Activated CD8-positive, alpha-beta memory T cell treated with anti-CD3 and anti-CD28 coated beads, Interleukin-2, amount 50 U/mL, for 24 hours (primary cell): ENCODE measurements around the gene SLC26A11.

ENCODE experiments used
- DNase-seq: peaks from one replicate; pipeline ENCODE4 v3.0.0-alpha.2; 2020; ENCODE audit errors: extremely low read depth

SLC26A11 gene

GRCh38 chr17:80217703-80218362, 2.4 kb upstream of the SLC26A11 start:
- DNase-seq, result no peak

DNA sequence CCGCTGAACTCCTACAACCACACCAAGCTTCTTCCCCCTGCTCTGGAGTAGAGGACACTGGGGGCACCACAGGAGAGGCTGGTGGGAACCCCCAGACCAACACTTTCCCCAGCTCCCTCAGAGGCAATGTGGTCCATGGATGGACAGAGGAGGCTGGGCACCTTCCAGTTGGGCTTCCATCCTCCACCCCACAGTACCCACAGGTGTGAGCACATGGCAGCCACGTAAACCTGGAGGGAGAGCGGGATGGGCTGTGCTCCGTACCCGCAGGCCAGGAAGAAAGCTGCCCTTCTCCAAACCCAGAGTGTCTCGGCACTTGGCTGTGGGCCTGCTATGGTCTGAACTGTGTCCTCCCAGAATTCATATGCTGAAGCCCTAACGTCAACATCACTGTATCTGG, 1.8 kb upstream of the SLC26A11 start:
- DNase-seq, result no peak

GRCh38 chr17:80219013-80219762, 1.0 kb upstream of the SLC26A11 start:
- DNase-seq, result peak; percentile 89

- no peak for DNase-seq
Measured at GRCh38 chr17:80219763-80220053, 519 bp upstream of the SLC26A11 start.

DNA sequence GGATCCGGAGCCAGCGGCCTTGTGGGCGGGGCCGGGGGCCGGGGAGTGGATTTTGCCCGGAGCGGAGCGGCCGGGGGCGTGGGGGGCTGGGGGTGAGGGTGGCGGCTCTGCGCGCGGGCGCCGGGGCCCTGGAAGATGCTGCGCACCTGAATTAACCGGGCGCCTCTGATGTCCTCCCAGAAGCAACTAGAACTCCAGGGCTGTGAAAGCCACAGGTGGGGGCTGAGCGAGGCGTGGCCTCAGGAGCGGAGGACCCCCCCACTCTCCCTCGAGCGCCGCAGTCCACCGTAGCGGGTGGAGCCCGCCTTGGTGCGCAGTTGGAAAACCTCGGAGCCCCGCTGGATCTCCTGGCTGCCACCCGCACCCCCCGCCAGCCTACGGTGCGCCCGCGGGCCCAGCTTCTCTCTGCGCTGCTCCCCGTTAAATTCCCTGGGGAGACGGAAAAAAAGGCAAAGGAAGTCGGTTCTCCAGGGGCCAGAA, 549 bp downstream of the SLC26A11 start:
- DNase-seq, result no peak

DNA sequence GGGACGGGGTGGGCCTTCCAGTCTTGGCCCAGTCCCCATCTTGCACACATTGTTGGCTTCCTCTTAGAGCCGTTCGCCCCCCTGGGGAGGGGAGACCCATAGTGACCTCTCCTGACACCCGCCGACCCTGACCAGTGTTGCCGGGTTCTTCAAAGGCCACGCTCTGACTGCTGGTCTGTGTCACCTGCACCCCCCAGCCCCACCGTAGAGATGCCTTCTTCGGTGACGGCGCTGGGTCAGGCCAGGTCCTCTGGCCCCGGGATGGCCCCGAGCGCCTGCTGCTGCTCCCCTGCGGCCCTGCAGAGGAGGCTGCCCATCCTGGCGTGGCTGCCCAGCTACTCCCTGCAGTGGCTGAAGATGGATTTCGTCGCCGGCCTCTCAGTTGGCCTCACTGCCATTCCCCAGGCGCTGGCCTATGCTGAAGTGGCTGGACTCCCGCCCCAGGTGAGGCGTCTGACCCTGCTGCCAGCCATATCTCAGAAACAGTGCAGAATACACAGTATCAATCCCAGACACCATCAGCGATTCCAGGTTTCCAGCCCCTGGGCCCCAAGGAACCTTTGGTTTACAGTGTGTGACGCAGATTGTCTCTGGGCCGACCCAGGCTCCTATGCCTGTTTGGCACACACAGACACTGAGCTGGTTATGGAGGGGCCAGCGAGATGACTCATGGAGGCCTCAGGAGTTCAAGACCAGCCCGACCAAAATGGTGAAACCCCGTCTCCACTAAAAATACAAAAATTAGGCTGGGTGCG, 1.3 kb downstream of the SLC26A11 start:
- DNase-seq, result no peak

- DNase-seq, result no peak
Measured at GRCh38 chr17:80222376-80223141, 2.3 kb downstream of the SLC26A11 start.

GRCh38 chr17:80223142-80223815, 3.1 kb downstream of the SLC26A11 start:
- DNase-seq, result no peak

- no peak for DNase-seq
Measured at GRCh38 chr17:80223838-80224497, 3.7 kb downstream of the SLC26A11 start.

DNA sequence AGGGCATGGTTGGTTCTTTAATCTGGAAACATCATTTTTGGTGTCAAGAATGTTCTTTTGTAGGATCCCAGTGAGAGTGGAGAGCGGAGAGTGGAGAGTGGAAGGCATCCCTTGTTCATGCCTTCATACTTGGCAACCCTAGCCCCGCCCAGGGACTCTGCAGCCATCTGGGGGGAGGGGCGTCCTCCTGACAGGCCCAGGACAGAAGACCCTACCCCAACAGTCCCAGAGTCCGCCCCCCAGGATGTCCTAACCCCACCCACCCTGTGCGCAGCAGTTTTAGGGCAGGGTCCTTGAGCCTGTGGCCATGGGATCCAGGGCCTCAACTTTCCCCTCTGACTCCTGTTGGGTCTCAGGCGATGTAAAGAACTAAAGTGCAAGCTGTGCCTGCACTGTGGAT, 4.5 kb downstream of the SLC26A11 start:
- no peak for DNase-seq

GRCh38 chr17:80225230-80225629, 5.0 kb downstream of the SLC26A11 start:
- no peak for DNase-seq

GRCh38 chr17:80227156-80227555, 6.9 kb downstream of the SLC26A11 start:
- no peak for DNase-seq

- DNase-seq, result no peak
Measured at GRCh38 chr17:80227666-80228065, 7.4 kb downstream of the SLC26A11 start.

DNA sequence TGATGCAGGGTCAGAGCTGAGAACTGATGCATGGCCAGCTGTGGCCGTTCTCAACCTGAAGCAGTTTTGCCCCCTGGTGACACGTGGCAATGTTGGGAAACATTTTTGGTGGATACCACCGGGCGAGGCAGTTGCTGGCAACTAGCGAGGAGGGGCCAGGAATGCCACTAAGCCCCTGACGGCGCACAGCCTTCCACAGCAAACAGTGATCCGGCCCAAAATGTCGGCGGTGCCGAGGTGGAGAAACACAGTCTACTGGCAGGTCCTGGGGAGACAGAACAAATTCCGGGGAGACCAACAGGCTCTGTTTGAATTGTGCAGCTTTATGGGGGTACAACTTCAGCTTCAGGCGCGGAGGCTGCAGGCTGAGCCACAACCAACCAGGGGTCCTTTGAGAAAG, 8.2 kb downstream of the SLC26A11 start:
- DNase-seq, result no peak

DNA sequence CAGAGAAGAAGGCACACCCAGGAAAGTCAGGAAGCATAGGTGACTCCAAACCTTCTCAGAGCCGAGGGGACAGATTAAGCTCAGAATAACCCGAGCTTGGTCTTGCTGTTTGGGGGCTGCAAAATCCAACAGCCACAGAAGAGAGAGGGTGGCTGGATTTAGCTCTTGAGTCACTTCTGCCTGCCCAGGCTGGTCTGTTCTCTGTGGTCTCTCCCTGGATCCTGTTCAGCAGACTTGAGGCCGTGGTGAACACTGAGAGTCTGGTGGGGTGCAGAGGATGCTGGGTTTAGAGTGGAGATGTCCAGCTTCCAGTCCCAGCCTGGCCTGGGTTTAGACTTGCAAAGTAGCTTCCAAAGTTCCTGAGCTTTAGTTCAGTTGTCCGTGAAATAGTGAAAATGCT, 8.8 kb downstream of the SLC26A11 start:
- DNase-seq, result no peak

DNA sequence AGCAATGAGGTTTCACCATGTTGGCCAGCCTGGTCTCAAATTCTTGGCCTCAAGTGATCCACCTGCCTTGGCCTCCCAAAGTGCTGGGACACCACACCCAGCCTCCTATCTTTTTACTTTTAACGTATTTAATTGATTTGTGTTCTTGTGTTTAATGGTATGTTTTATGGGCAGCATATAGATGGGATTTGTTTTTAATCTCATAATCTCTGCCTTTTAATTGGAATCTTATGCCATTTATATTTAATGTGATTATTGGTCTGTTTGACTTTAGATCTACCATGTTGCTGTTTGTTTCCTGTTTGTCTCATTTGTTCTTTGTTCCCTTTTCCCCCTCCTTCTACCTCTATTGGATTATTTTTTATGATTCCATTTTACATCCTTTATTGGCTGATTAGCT, 12.2 kb downstream of the SLC26A11 start:
- DNase-seq, result no peak

GRCh38 chr17:80233202-80233601, 13.0 kb downstream of the SLC26A11 start:
- no peak for DNase-seq

GRCh38 chr17:80236911-80237310, 16.7 kb downstream of the SLC26A11 start:
- no peak for DNase-seq

GRCh38 chr17:80237386-80237785, 17.2 kb downstream of the SLC26A11 start:
- DNase-seq, result no peak

- no peak for DNase-seq
Measured at GRCh38 chr17:80242505-80242904, 22.3 kb downstream of the SLC26A11 start.
